ENCODE data around the gene PTPRK. TPM values are rescaled to one million over a fixed set of nuclear protein-coding genes. Genes with fewer than 3 reads are reported as not detected.

Gene PTPRK
- total and polyA plus RNA-seq, 10 of the 15 experiments (the other 5 are each of a cell fraction or from before 2014, with no cell fraction given): 0.23 to 1.9 (median 0.55) TPM

DNA sequence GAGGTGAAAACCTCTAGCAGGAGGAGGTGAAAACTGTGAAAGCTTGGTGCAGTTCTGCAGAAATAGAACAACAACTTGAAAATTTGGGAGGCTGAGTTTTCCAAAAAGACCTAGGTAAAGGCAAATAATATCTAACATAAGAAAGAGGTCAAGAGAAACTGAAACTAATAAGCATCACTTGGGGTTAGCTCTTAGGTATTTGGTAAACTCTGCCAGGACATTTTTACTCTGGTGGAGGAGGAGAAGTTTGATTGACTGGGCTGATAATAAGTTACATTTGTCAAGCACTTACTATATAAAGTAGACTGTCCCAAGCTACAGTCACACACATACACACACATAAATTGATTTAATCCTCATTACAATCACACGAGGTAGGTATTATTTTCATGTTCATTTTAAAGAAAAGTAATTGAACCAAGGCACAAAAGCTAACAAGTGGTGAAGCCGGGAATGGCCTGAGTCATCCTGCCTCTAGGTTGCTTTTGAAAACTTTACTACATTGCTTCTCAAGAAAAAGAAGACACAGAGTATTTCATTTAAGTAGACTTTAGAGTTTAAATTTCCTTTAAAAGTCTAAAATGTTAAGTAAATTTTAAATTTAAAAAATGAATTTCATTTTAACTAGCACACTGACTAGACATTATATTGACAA, 275.5 kb downstream of the PTPRK start (continued):
- no peak for TF ChIP-seq SKIL (IDR thresholded peaks at IDR 0.05; ENCODE audit: low read depth, poor library complexity, severe bottlenecking)
- TF ChIP-seq, protein P1, sequence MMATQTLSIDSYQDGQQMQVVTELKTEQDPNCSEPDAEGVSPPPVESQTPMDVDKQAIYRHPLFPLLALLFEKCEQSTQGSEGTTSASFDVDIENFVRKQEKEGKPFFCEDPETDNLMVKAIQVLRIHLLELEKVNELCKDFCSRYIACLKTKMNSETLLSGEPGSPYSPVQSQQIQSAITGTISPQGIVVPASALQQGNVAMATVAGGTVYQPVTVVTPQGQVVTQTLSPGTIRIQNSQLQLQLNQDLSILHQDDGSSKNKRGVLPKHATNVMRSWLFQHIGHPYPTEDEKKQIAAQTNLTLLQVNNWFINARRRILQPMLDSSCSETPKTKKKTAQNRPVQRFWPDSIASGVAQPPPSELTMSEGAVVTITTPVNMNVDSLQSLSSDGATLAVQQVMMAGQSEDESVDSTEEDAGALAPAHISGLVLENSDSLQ (IDR thresholded peaks at IDR 0.05): no peak

GRCh38 chr6:128242765-128243403, 277.5 kb downstream of the PTPRK start:
- no peak overlapping the region for H3K9ac ChIP-seq (ENCODE audit: control insufficient read depth, insufficient read depth, low read length)
- BruUV-seq (replicated peaks): no TSS peak
- no peak overlapping the region for H3K27ac ChIP-seq (ENCODE audit: control insufficient read depth, insufficient read depth)
- intact Hi-C loops (cut with micrococcal nuclease; ENCODE audit: unreplicated experiment) (no loop called here), in situ Hi-C loops (cut with MboI) (no loop called here)
- no peaks in the 10 kb centered on the region for H3K79me2 ChIP-seq (ENCODE audit: control insufficient read depth, insufficient read depth, low read length)
- H3K4me2 ChIP-seq (ENCODE audit: control insufficient read depth, insufficient read depth): no peak overlapping the region
- no peak overlapping the region for H3K4me3 ChIP-seq
- no peak for ATAC-seq
- H3K9me3 ChIP-seq (replicated peaks; ENCODE audit: control insufficient read depth, insufficient read depth, low read length): no peaks in the 10 kb centered on the region
- no peaks in the 10 kb centered on the region for H3K27me3 ChIP-seq (replicated peaks in 1 of 2; ENCODE audit: control insufficient read depth in 2 of 2, insufficient read depth in 2 of 2, low read length in 1 of 2)
- no peaks in the 10 kb centered on the region for H4K20me1 ChIP-seq (ENCODE audit: control insufficient read depth, insufficient read depth)
- no peak for DNase-seq (ENCODE audit: low read depth, low spot score)
- H3K4me1 ChIP-seq (ENCODE audit: control insufficient read depth, insufficient read depth, low read length): no peaks in the 10 kb centered on the region
- ChIA-PET SMC1A (ENCODE audit: uncharacterized antibody, unreplicated experiment) (interaction anchor here (1.0 to 1.2 kb wide), 3 partner anchors 12 to 510 kb away, joined by 3 read pairs; no protein-coding TSS in a partner anchor), RAD21 (ENCODE audit: unreplicated experiment) (interaction anchor here (0.7 kb wide), 1 partner anchor 183 kb away, joined by 3 read pairs; no protein-coding TSS in a partner anchor), CTCF (no interaction called here), POLR2A (no interaction called here)
- no peak for FAIRE-seq
- H3K36me3 ChIP-seq (ENCODE audit: control insufficient read depth in 2 of 2, insufficient read depth in 2 of 2, low read length in 1 of 2): no peaks in the 10 kb centered on the region
- H2AFZ ChIP-seq (ENCODE audit: control insufficient read depth, low read depth, low read length): no peak overlapping the region
- 67% methylated on average over 3 of the region's 3 CpGs for WGBS (ENCODE audit: insufficient coverage, insufficient replicate concordance, low lambda C conversion rate, missing lambda C conversion rate)
- TF ChIP-seq SMAD1 (IDR thresholded peaks at IDR 0.05; ENCODE audit: low read depth, partially characterized antibody) (no peak), REST (IDR thresholded peaks at IDR 0.05; ENCODE audit: low read depth, low read length) (no peak), ZBED1 (IDR thresholded peaks at IDR 0.05; ENCODE audit: borderline replicate concordance) (no peak), MAX (IDR thresholded peaks at IDR 0.05; ENCODE audit: low read depth, low read length) (no peak)
- TF ChIP-seq, protein P2, sequence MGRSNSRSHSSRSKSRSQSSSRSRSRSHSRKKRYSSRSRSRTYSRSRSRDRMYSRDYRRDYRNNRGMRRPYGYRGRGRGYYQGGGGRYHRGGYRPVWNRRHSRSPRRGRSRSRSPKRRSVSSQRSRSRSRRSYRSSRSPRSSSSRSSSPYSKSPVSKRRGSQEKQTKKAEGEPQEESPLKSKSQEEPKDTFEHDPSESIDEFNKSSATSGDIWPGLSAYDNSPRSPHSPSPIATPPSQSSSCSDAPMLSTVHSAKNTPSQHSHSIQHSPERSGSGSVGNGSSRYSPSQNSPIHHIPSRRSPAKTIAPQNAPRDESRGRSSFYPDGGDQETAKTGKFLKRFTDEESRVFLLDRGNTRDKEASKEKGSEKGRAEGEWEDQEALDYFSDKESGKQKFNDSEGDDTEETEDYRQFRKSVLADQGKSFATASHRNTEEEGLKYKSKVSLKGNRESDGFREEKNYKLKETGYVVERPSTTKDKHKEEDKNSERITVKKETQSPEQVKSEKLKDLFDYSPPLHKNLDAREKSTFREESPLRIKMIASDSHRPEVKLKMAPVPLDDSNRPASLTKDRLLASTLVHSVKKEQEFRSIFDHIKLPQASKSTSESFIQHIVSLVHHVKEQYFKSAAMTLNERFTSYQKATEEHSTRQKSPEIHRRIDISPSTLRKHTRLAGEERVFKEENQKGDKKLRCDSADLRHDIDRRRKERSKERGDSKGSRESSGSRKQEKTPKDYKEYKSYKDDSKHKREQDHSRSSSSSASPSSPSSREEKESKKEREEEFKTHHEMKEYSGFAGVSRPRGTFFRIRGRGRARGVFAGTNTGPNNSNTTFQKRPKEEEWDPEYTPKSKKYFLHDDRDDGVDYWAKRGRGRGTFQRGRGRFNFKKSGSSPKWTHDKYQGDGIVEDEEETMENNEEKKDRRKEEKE (IDR thresholded peaks at IDR 0.05): no peak

Measured in GM12878 (cell line).